Activated CD8-positive, alpha-beta memory T cell treated with anti-CD3 and anti-CD28 coated beads, Interleukin-2, amount 50 U/mL, for 24 hours (primary cell): Measurements from ENCODE around the gene ATE1.
"Not testable (repeated sequence)": the region's sequence is repeated elsewhere in the genome, so short reads cannot be mapped to it uniquely, and the experiment has no call there.

Experiments used
- DNase-seq: peaks from one replicate; pipeline ENCODE4 v3.0.0-alpha.2; 2020; ENCODE audit errors: extremely low read depth

Gene ATE1

DNA sequence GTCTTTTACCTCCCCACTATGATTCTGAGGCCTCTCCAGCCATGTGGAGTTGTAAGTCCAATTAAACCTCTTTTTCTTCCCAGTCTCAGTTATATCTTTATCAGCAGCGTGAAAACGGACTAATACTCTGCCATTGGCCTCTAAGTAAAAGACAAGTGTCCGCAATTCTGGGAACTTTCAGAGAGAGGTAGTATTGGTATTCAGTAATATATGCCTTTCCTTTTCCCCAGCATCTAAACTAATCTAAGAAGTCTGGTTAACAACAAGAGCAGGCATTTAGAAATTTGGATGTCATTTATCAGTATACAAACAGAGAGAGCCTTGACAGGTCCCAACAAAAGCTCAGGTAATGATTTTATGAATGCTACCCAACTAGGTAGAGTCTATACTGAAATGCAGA lies 95.2 kb downstream of the ATE1 start:
- no peak for DNase-seq

DNA sequence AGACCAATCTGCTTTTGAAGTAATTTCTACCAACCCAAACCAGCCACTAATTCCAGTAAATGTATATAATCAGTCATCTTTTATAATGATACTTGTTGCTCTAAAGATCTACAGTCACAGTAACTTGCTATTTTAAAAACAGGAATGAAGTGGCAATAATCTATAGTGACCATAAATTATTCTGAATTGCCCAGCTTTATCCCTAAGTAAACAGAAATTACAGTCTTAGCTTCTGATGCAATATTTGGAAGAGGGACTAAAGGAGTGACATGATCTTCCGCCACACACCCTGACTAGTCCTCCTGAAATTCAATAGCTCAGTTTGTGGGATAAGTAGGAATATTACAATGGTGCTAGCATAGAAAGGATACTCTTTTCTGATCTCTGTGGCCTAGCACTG lies 96.1 kb downstream of the ATE1 start:
- DNase-seq: no peak

DNA sequence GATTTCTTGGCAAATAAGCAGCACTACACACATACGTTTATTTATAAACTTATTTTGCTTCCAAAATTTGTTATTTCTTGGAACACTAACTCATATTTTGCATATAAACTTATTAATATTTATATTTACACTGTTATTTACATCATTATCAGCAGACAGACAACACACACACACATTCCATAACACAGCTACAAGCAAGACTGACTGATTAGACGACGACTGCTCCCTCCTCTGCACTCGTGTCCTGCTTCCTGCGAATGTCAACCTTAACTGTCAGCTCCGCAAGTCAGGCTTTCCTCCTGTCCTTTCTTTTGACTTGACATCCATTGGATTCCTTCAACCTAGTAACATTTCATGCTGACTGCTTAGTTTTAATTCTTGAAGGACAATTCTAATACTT lies 96.6 kb downstream of the ATE1 start:
- no peak for DNase-seq

DNA sequence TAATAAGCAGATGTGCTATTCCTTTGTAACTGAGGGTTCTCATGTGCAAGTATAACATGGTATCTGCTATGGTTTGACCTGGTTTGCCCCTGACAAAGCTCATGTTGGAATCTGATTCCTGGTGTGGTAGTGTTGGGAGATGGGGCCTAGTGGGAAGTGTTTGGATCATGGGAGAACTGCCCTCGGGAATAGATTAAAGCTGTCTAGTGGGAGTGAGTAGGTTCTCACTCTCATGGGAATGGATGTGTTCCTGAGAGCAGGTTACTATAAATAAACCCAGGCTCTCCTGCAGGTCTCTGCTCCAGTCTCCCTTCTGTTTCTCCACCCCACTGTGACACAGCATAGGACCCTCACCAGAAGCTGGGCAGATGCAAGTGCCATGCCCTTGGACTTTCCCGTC lies 97.7 kb downstream of the ATE1 start:
- no peak for DNase-seq

DNA sequence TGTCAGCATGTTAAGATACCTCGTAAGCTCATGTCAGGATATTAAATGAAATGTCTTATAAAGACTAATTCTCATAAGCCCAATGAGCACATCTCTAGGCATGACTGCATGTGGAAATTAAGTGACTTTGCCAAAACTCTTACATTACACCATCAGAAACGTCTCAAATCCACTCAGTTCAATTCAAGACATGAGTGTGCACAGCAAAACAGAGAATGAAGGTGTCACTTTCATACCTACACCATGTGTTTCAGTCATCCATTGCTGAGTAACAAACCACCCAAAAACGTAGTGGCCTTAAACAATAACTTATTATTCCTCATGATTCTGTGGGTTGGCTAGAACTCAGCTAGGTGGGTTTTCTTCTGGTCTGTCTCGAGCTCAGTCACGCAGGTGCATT lies 99.8 kb downstream of the ATE1 start:
- no peak for DNase-seq

DNA sequence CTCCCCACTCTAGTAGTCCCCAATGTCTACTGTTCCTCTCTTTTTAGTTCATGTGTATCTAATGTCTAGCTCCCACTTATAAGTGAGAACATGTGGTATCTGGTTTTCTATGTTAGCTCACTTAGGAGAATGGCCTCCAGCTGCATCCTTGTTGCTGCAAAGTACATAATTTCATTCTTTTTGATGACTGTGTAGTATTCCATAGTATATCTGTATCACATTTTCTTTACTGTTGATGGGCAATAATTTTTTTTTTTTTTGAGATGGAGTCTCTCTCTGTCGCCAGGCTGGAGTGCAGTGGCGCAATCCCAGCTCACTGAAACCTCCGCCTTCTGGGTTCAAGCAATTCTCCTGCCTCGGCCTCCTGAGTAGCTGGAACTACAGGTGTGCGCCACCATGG lies 101.1 kb downstream of the ATE1 start:
- not testable (repeated sequence) for DNase-seq

DNA sequence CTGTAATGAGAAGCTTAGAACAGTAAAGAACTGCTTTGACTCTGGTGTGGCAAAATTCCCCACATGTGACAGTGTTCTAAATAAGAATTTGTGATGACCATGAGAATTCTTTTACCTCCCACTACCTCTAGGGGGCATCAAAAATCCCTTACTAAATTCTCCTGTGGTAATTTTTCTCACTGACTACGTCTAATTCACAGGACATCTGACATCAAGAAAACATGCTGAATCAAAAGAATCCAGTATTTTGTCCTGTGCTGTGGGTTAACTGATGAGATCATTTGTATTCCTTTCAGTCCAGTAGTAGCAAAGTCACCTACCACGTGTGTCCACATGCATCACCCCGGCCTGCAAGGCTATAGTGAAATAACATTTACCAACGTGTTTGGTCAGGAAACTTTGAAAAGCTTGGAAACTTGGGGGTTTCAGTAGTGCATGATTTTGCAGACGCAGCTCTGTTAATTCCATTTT lies 103.8 kb downstream of the ATE1 start:
- no peak for DNase-seq

DNA sequence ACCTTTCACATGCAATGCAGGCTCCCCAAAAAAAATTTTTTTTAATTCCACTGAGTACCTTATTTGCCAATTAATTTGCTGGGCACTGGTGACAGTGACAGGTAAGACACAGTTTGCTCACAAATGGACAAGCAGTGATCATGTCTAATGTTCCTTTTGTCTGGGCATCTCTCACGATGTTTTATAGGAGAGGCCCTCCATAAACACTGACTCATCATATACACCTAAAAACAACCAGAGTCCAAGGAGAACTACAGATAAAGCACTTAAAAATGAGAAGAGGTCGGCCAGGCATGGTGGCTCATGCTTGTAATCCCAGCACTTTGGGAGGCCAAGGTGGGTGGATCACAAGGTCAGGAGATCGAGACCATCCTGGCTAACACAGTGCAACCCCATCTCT lies 105.1 kb downstream of the ATE1 start:
- no peak for DNase-seq

DNA sequence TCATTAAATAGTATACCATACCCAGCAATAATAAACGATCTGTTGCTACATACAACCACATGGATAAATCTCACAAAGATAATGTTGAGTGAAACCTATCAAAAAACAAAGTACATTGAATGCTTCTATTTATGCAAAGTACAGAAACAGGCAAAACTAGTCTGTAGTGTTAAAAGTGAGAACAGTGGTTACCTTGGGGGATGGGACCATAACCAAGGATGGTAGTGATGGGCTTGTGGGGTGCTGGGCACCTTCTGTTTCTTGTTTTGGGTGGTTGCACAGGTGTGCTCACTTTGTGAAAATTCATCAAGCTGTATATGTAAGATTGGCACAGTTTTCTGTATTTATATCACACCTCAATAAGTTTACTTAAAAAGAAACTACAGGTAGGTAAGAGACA lies 105.7 kb downstream of the ATE1 start:
- no peak for DNase-seq

DNA sequence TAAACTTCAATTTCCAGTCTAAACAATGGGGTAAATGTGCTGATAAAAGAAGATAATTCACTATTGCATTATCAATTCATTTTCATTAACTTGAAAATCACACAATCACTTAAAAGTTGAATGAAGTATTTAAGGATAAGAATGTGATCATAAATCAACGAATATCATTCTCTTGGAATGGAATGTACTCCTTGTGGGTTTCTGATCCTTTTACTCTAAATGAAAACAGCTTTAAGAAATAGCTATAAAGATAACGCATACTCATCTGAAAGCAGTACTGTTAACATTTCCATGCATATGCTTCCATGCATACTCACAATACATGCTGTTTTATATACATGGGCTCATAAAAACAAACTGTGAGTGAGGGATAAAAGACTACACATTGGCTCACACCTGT lies 108.8 kb downstream of the ATE1 start:
- no peak for DNase-seq

DNA sequence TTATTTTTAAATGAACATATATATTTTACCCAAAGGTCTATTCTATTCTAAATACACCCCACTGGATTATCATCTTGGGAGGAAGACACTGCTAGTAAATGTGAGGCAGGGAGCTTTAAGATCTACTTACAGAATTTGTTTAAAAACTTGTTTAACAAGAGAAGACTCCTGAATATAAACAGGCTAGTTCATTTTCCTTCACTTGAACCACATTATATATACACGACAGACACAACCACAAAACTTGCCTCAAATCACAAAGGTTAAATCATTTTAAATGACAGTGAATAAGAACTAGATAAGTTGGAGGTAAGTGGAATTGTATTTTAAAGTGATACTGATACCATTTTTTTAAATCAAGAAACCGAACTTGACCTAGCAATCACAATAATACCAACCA lies 109.2 kb downstream of the ATE1 start:
- no peak for DNase-seq

DNA sequence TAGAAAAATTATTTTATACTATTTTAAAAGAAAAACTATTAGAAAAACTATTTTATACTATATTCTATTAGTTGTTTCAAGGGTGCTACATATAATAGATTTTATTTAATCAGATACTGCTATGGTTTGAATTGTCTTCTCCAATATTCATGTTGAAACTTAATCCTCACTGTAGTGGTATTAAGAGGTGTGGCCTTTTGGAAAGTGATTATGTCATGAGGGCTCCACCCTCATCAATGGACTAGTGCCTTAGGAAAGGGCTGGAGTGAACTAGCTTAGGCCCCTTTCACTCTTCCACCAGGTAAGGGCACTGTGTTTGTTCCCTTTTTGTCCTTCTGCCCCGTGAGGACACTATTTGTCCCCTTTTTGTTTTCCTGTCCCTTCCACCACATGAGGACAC lies 111.6 kb downstream of the ATE1 start:
- DNase-seq: no peak

DNA sequence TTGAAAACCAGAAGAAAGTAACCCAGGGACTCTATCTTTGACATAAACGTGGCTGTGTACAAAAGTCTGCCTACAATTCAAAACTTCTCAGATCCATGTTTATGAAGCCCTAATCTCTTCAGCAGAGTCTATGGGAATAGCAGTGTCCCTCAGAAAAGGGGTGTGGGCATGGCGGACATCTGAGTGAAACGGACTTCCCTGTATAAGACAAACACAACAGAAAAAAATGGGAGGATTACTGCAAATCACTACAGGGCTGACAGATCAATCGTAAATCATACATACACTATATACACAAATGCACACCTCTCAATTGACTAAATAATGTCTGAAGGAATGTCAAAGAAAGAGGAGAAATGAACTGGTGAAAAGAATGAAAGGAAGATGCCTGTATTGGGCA lies 114.0 kb downstream of the ATE1 start:
- no peak for DNase-seq

DNA sequence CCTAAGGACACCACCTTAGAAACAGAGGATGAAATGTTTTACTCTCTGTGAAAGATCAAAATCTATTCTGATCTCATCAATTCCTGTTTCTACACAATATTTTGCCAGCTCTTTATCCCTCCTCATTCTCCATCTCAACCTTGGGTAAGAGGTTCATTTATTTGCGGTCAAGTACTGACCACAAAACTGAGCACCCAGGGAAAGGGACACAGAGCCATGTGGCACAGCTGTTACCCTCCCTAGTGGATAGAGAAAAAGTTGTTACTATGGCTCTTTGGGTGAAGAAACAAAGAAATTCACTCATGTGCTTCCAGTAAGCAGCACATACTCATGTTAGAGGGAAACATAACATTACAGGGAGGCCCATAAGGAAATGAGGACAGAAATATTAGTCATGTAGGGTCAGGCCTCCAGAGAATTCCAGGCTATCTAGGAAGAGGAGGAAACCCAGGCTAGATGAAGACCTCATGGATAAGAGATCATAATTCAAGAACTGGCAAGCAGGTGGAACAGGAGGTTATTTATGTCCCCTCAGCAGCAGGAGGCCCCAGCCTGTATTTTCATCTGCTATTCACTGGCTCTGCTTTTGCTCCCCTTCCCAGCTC lies 114.5 kb downstream of the ATE1 start:
- no peak for DNase-seq

DNA sequence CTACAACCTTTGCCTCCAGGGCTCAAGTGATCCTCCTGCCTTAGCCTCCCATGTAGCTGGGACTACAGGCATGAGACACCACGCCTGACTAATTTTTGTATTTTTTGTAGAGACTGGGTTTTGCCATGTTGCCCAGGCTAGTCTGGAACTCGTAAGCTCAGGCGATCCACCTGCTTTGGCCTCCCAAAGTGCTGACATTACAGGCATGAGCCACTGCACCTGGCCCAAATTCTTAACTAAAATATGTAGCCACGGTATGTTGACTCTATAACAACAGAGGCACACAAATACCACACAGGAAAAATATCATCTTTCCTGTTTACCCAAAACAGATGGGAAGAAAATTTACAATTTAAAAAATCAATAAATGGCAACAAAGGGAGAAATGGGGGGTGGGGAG lies 115.8 kb downstream of the ATE1 start:
- no peak for DNase-seq

DNA sequence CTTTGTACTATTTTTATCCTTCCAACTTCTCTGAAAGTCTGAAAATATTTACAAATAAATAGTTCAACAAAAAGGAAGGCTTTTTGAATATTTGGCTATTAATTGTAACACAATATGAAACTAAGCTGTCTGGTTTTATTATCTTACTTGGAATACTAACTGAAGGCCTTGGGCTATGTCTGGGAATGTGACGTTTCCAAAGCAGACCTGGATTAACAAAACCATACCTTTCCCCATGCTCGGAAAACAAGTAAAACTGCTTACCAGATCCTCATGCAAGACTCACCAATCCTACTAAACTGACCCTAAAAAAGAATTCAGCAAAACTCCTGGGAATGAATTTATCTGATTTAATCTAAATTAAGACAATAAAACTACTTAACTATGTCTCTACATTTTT lies 116.4 kb downstream of the ATE1 start:
- DNase-seq: no peak

DNA sequence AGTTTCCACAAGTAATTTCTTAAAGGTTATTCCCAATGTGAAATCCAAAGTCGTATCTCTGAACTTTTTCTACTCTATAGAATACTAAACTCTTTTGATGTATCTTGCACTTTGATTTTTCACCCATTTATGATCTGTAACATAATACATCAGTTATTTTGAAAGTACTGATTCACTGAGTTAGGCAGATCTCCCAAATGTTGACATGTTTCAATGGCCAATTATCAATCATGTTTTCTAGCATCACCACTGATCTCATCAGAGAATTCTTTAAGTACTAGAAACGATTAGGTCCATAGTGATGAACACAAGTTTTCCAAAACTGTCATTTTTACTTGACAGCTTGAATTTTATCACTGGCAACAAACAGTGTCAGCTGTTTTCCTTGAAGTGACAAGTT lies 119.0 kb downstream of the ATE1 start:
- DNase-seq: no peak

DNA sequence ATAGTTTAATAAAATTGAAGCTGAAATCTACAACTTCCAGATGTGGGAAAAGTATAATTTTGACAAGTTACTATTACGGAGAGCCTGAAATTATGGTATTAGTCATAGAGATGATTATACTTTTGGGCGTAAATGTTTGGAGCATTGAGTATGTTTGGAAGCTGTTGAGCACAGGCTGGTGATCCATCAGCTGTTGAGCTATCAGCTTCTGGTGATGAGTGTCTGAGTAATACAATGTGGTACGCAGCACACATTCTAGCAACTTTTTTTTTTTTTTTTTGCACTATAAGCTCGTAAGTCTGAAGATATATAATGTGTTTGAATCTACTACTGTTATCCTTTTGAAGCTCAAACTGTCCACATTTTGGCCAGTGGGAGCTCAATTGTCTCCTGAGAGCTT lies 123.4 kb downstream of the ATE1 start:
- no peak for DNase-seq

DNA sequence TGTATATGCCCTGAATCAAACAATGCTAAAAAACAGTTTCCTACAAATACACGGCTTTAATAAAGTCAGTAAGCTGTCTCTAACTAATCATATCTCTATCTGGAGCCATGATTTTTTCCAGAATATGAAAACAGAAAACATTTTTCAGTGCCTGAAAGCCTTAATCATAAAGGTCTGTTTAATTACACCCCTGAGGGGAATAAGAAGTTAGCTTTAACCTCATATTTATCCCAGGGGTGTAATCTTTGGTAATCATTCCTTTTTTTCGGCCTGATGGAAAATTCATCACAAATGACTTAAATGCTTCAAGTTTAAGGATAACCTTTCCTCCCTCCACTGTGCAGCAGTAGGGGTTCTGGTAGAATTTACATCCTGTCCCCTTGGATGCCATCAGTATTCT lies 124.2 kb downstream of the ATE1 start:
- no peak for DNase-seq

DNA sequence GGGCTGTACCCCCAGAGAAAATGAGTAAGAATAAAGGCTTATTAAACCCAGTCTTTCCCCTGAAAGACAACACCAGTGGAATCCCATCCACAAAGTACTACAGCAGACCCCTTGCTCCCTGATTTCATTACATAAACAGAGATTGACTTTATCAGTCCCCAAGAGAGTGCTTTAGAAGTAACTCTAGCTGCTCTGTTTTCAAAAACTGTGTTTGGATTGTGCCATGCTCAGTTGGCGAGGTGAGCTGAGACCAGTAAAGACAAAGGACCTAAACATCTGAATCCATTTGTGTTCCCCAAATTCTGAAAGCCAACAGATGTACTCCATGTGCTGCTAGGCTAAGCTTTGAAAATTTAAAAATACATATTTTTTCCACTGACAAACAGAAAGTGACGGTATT lies 127.0 kb downstream of the ATE1 start:
- DNase-seq: no peak

DNA sequence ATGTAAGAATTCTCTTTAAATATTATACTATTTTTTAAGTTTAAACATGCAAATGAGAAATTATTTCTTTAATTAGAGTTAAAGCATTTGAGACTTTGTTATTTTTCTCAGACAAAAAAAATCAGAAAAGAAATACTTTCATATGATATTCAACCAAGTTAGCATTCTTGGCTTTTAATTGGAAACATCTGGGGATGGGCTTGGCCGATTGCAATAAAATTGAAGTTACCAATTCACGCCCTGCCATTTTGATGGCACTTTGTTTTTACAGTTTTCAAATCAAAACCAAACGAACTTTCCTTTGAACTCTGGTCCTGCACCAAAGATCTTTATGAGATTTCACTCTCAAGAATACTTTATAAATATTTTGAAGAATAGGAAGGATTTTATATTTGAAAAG lies 127.7 kb downstream of the ATE1 start:
- no peak for DNase-seq

DNA sequence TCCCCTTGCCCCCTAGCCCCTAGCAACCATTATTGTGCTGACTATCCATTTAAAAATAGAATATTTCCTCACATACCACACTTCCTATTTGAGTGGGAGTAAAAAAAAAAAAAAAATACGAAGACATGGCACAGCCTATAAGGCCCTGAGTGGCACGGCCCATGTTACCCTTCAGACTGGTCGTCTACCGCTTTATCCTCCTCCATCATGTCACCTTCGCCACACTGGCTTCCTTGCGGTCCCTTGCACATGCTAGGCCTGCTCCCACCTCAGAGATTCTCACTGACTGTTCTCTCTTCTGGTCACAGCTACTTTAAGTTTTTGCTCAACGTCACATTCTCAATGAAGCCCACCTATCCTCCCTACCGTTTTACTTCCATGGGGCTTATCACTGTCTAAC lies 130.3 kb downstream of the ATE1 start:
- no peak for DNase-seq

DNA sequence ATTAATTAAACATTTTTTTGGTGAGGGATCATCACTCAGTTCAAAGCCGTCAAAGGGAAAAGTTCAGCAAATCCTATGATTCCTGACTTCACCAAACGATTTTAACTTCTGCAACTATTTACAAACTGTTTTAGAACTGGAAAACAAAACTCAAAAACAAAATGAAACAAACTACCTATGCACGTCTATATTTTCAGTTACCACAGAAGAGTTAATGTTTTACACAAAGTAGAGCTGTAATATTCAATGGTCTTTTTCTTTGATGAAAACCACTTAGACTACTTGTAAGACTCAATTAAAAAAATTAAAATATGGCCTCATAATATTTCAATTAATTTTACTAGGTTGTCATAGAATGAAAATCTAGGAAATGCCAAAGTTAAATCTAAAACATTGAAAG lies 131.5 kb downstream of the ATE1 start:
- no peak for DNase-seq

DNA sequence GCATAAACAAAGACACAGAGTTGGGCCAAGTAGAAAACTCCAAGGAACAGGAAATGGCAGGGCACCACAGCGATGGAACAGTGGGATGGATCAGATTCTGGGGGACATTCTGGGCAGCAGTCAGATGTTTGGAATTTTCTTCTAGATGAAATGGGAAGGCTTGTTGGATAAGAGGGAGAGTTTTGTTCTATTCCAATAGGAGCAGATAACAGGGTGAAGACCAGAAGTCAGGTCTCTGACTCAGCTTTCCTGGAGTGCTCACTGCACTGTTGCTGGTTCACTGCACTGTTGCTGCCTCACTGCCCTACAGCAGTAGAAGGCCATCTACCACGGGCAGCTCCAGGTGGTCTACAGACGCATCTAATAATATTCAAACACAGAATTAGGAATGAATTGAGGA lies 135.6 kb downstream of the ATE1 start:
- DNase-seq: no peak

DNA sequence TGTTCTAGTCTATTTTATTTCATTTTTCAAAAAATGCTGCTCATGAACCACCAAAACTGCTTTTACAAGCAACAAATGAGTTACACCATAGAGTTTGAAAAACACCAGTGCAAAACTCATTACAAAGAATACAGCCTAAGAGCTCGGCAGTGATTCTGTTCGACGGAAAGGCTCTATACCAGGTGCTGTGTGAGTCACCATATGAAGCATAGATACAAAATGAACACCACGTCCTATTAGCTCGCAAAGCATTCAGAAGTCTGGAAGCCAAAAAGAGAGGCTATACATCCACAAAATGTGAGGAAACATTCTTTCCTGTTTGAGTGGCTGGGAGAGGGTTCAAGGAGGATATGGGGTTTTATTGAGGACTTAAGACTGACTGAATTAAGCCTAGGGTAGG lies 136.1 kb downstream of the ATE1 start:
- DNase-seq: no peak
